Omental fat pad (tissue), 4 donors: Measurements from ENCODE around the gene ADRA2B. TPM values are rescaled to one million over a fixed set of nuclear protein-coding genes. Genes with fewer than 3 reads are reported as not detected.
"Not testable (repeated sequence)": the region's sequence is repeated elsewhere in the genome, so short reads cannot be mapped to it uniquely, and the experiment has no call there.

Experiments used
- ATAC-seq: fragments of 150-250 bp; one replicate; pipeline ENCODE4 v1.9.1; 2016; ENCODE audit warnings: mild to moderate bottlenecking, moderate library complexity; ENCODE audit not compliant: low FRiP score
- DNase-seq: peaks from one replicate; pipeline ENCODE4 v3.0.0-alpha.2; 2019; ENCODE audit warnings: low spot score
- CTCF ChIP-seq, 3 donors: fragments of 450-650 bp; IDR thresholded peaks; one replicate each; pipeline ENCODE4 v1.5.1; 2016 to 2017; ENCODE audit warnings: antibody characterized with exemption in 3 of 3, mild to moderate bottlenecking in 3 of 3, moderate library complexity in 2 of 3
- total RNA-seq, 4 donors: library from RNA; depleted of rRNA; stranded (reverse); fragments of >200 nt; gene quantifications; one replicate each; pipeline ENCODE4 v1.1.0, GENCODE V29; 2016

Gene ADRA2B
- total RNA-seq, 4 donors from 2014 or later: 0.63 to 9.8 (median 2.6) TPM

GRCh38 chr2:96090196-96090926 lies 26.0 kb downstream of the ADRA2B start:
- ATAC-seq (no peak), DNase-seq (peak; percentile 18)

DNA sequence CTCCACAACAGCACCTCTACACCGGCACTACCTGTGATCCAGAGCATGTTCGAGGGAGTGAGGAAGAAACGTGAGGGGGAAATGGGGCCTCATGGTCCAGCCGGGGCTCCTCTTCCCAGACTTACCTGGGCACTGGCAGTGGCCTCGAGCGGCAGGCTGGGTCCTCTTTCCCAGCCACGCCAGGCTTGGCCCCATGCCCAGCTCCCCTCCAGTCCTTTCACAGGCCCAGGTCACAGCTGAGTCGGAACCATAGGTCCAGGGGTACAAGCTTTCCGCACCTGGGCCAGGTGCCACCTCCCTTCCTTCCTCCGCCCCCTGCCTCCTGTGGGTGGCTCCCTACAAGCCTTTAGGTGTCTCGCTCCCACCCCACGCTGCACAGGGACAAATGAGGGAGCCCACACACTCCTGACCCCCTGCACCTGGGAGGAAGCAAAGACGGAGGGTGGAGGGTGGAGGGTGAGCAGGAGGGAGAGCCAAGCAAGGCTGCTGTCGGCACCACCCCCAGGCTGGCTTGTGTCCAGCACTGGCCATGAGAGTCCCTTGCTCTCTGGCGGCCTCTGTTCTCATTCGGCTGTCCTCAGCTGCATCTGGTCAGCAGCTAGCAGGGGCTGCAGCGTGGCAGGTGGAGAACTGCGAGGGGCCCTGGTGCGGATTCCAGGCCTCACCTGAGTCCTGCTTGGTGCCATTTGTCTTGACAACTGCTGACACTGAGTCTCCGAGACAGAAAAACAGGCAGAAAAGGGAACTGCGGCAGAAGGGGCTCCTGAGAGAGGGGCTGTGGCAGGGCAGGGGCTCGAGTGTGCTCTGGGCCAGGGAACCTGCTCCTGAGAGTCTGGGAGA lies 26.8 kb downstream of the ADRA2B start:
- ATAC-seq (no peak), DNase-seq (no peak)
- no peak for TF ChIP-seq CTCF (IDR thresholded peaks at IDR 0.05)

More at GRCh38 chr2:96090196-96090926, 26.0 kb downstream of the ADRA2B start:
- no peak for TF ChIP-seq CTCF (IDR thresholded peaks at IDR 0.05)

DNA sequence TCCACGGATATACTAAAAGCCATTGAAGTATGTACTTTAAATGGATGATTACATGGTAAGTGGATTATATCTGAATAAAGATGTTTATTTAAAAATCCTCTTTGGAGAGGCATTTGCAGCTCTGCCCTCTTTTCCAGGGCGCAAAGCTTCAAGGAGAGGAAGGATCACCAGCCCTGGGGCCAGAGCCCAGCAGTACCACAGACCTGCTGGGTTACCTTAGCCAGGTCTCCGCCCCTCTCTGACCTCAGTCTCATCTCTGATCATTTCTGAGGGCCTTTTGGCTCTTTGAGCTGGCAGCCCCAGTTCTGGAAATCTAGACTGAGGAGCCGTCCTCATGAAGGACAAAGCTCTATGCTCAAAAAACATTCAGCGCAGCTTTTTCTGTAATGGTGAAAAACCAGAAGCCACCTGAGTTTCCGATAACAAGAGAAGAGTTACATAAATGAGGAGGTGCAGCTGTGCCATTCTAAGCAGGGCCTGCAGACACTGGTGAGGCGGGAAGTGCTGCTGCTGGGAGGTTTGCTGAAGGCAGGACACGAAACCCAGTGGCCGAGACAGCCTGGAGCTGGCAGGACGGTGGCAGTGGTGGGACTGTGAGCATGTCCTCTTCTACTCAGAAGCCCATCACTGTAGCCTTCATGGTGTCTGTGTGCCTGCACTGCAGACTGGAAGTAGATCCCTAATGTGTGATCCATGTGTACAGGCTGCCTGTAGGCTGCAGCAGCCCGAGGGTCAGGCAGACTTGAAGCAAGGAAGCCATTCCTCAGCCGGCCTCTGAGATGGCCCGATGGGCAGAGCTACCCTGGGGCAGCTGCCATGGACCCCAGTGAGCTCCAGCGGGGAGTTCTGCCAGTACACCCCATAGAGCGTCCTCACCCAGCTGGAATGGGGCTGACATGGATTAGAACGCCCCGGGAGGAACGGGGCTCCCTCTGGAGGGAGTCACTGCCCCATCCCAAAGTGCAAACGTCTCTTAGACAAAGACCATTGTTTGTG lies 27.7 kb downstream of the ADRA2B start:
- DNase-seq (no peak), ATAC-seq (no peak)
- no peak for TF ChIP-seq CTCF (IDR thresholded peaks at IDR 0.05)

DNA sequence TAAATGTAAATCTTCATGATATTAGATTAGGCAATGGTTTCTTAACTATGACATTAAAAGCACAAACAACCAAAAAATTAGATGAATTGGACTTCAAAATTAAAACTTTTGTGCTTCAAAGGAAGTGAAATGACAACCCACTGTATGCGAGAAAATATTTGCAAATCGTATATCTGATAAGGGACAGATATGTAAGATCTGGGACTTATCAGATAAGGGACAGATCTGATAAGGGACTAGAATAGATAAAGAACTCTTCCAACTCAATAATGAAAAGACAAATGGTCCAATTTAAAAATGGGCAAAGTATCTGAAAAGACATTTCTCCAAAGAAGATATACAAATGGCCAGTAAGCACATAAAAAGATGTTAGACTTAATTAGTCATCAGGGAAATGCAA lies 29.2 kb downstream of the ADRA2B start:
- DNase-seq (no peak), ATAC-seq (no peak)
- no peak for TF ChIP-seq CTCF (IDR thresholded peaks at IDR 0.05)

GRCh38 chr2:96085541-96086355 lies 30.6 kb downstream of the ADRA2B start:
- ATAC-seq (no peak), DNase-seq (no peak)
- no peak for TF ChIP-seq CTCF (IDR thresholded peaks at IDR 0.05)

GRCh38 chr2:96084858-96085518 lies 31.4 kb downstream of the ADRA2B start:
- not testable (repeated sequence) for DNase-seq, ATAC-seq
